ENCODE measurements around the gene HIGD1A.

The HIGD1A gene

GRCh38 chr3:42799376-42799775 is 4.9 kb downstream of the HIGD1A start:
- no peak for DNase-seq

GRCh38 chr3:42796332-42796885 is 7.9 kb downstream of the HIGD1A start:
- DNase-seq: no peak

- DNase-seq: no peak
Observed at GRCh38 chr3:42795621-42796181, 8.6 kb downstream of the HIGD1A start.

- DNase-seq: no peak
Observed at GRCh38 chr3:42790714-42791229, 13.5 kb downstream of the HIGD1A start.

GRCh38 chr3:42786631-42787030 is 17.7 kb downstream of the HIGD1A start:
- DNase-seq: no peak

- no peak for DNase-seq
Observed at GRCh38 chr3:42786212-42786611, 18.1 kb downstream of the HIGD1A start.

GRCh38 chr3:42780892-42781700 is 23.2 kb downstream of the HIGD1A start:
- no peak for DNase-seq

GRCh38 chr3:42780398-42780797 is 23.9 kb downstream of the HIGD1A start:
- no peak for DNase-seq

- DNase-seq: no peak
Observed at GRCh38 chr3:42778644-42779043, 25.6 kb downstream of the HIGD1A start.

GRCh38 chr3:42773409-42773751 is 30.9 kb downstream of the HIGD1A start:
- DNase-seq: no peak

- peak; percentile 73 for DNase-seq
Observed at GRCh38 chr3:42772670-42773408, 31.5 kb downstream of the HIGD1A start, which contains the start of gene CCDC13. Gene CCDC13, minus strand, starts transcription at chr3:42773253. Its CDS starts 14,908 bp downstream, at chr3:42758345.

GRCh38 chr3:42771271-42771670 is 33.0 kb downstream of the HIGD1A start:
- no peak for DNase-seq

GRCh38 chr3:42769477-42770131 is 34.7 kb downstream of the HIGD1A start:
- DNase-seq: no peak

- DNase-seq: no peak
Observed at GRCh38 chr3:42764561-42765295, 39.6 kb downstream of the HIGD1A start.

- no peak for DNase-seq
Observed at GRCh38 chr3:42764115-42764514, 40.2 kb downstream of the HIGD1A start.

- DNase-seq: no peak
Observed at GRCh38 chr3:42763021-42763420, 41.3 kb downstream of the HIGD1A start.

- no peak for DNase-seq
Observed at GRCh38 chr3:42762046-42762724, 42.1 kb downstream of the HIGD1A start.

GRCh38 chr3:42758126-42758525 is 46.2 kb downstream of the HIGD1A start:
- DNase-seq: no peak

- no peak for DNase-seq
Observed at GRCh38 chr3:42756681-42757213, 47.5 kb downstream of the HIGD1A start.

GRCh38 chr3:42755681-42756578 is 48.4 kb downstream of the HIGD1A start:
- no peak for DNase-seq
